SU-DHL-6 (cell line): ENCODE results near the gene FBN1.

Experiments used
- H2AFZ ChIP-seq: fragments of 200-600 bp; sonication (generic); 2 replicates; pipeline ENCODE4 v1.6.1; 2014; ENCODE audit warnings: low read depth, mild to moderate bottlenecking, moderate library complexity, mixed read lengths, antibody characterized with exemption, low read length; ENCODE audit not compliant: severe bottlenecking
- H3F3A ChIP-seq: fragments of 200-600 bp; shearing (Covaris generic); 2 replicates; pipeline ENCODE4 v1.6.0; 2016; ENCODE audit warnings: antibody characterized with exemption, mild to moderate bottlenecking; ENCODE audit not compliant: insufficient read depth
- H3K27ac ChIP-seq: fragments of 200-600 bp; sonication (generic); 2 replicates; pipeline ENCODE4 v1.5.1; 2016; ENCODE audit warnings: low read depth, mild to moderate bottlenecking, low read length, moderate library complexity, mixed read lengths
- H3K27me3 ChIP-seq: fragments of 200-600 bp; sonication (generic), shearing (Covaris generic); 2 replicates; pipeline ENCODE4 v1.6.0; 2014; ENCODE audit warnings: mild to moderate bottlenecking, low read length
- H3K36me3 ChIP-seq: fragments of 200-600 bp; sonication (generic); 2 replicates; pipeline ENCODE4 v1.6.1; 2014; ENCODE audit warnings: mild to moderate bottlenecking, low read length, mixed read lengths
- H3K4me2 ChIP-seq: fragments of 300-600, 200-600 bp; shearing (Covaris generic), sonication (generic); 2 replicates; pipeline ENCODE4 v1.6.0; 2014; ENCODE audit warnings: low read length, low read depth, mild to moderate bottlenecking; ENCODE audit not compliant: poor library complexity, severe bottlenecking
- H3K4me3 ChIP-seq: fragments of 200-600 bp; sonication (generic); 2 replicates; pipeline ENCODE4 v1.5.1; 2014; ENCODE audit warnings: antibody characterized with exemption, low read length, mild to moderate bottlenecking, mixed read lengths; ENCODE audit not compliant: insufficient read depth, poor library complexity, severe bottlenecking
- H3K79me2 ChIP-seq: fragments of 200-600 bp; sonication (generic); 2 replicates; pipeline ENCODE4 v1.6.1; 2014; ENCODE audit warnings: mild to moderate bottlenecking, low read length, moderate library complexity; ENCODE audit not compliant: insufficient read depth
- H3K9ac ChIP-seq: fragments of 200-600 bp; sonication (generic); 2 replicates; pipeline ENCODE4 v1.7.0; 2014; ENCODE audit warnings: mild to moderate bottlenecking, low read length
- H3K9me2 ChIP-seq: fragments of 200-600 bp; sonication (generic); replicated peaks from 2 replicates; pipeline ENCODE4 v1.6.1; 2014; ENCODE audit warnings: low read length; ENCODE audit not compliant: insufficient read depth
- H3K9me3 ChIP-seq: fragments of 200-600 bp; sonication (generic); 2 replicates; pipeline ENCODE4 v1.6.1; 2014; ENCODE audit warnings: low read length, mixed read lengths; ENCODE audit not compliant: insufficient read depth
- H4K20me1 ChIP-seq: fragments of 200-600 bp; sonication (generic); 2 replicates; pipeline ENCODE4 v1.6.1; 2014; ENCODE audit warnings: low read depth, mild to moderate bottlenecking, antibody characterized with exemption, low read length, moderate library complexity, mixed read lengths
- EZH2phosphoT487 ChIP-seq: fragments of 200-600 bp; sonication (generic), shearing (Covaris generic); conservative IDR thresholded peaks from 2 replicates; pipeline ENCODE4 v1.6.1; 2018; ENCODE audit warnings: mild to moderate bottlenecking, antibody characterized with exemption, low read length, moderate library complexity, mixed read lengths
- TF ChIP-seq, protein P1 (sequence below): fragments of 200-600 bp; sonication (generic); IDR thresholded peaks from one replicate; pipeline ENCODE4 v1.5.1; 2017; ENCODE audit warnings: antibody characterized with exemption, mild to moderate bottlenecking, low read length, moderate library complexity; ENCODE audit not compliant: insufficient read depth, poor library complexity, severe bottlenecking

Gene FBN1

DNA sequence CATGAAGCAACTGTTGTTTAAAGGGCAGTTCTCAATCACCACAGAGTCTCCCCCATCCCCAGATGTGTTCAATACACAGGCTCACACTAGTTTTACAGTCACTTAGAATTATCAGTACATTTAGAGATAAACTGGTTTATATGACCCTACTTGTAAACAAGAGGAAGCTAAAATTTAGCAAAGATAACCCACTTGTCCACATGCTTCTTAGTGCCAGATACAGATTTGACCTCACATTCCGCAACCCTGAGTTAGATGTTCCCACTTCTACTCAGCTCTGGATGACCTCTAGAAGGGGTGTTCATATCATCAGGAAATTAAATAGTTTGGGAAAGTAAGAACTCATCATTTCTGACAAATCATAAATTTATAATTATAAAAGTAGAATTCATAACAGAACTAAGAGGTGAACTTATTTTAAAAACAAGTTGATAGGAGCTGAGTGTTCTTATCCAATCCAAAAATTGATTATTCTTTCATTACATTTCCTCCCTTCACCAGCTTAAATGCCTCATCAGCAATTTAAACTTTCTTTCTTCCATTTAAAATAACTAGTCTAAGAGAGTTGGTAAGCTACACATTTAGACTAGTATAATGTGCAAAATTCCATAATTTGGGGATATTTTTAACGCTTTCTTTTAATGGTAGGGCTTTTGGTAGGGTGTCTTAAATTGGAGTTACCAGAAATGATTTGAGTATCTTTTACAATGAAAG lies 131.2 kb downstream of the FBN1 start:
- no peaks in the 10 kb centered on the region for H3K36me3 ChIP-seq
- no peak overlapping the region for H3K9ac ChIP-seq
- H3K79me2 ChIP-seq: no peaks in the 10 kb centered on the region
- H3K4me3 ChIP-seq: no peak overlapping the region
- H3K4me2 ChIP-seq: no peak overlapping the region
- H3K9me2 ChIP-seq: no peaks in the 10 kb centered on the region
- H3K27me3 ChIP-seq: no peaks in the 10 kb centered on the region
- no peaks in the 10 kb centered on the region for H4K20me1 ChIP-seq
- TF ChIP-seq EZH2phosphoT487: no peak
- TF ChIP-seq, protein P1, sequence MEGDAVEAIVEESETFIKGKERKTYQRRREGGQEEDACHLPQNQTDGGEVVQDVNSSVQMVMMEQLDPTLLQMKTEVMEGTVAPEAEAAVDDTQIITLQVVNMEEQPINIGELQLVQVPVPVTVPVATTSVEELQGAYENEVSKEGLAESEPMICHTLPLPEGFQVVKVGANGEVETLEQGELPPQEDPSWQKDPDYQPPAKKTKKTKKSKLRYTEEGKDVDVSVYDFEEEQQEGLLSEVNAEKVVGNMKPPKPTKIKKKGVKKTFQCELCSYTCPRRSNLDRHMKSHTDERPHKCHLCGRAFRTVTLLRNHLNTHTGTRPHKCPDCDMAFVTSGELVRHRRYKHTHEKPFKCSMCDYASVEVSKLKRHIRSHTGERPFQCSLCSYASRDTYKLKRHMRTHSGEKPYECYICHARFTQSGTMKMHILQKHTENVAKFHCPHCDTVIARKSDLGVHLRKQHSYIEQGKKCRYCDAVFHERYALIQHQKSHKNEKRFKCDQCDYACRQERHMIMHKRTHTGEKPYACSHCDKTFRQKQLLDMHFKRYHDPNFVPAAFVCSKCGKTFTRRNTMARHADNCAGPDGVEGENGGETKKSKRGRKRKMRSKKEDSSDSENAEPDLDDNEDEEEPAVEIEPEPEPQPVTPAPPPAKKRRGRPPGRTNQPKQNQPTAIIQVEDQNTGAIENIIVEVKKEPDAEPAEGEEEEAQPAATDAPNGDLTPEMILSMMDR: no peak
- no peaks in the 10 kb centered on the region for H3F3A ChIP-seq
- no peaks in the 10 kb centered on the region for H3K9me3 ChIP-seq
- no peak overlapping the region for H2AFZ ChIP-seq
- no peak overlapping the region for H3K27ac ChIP-seq

DNA sequence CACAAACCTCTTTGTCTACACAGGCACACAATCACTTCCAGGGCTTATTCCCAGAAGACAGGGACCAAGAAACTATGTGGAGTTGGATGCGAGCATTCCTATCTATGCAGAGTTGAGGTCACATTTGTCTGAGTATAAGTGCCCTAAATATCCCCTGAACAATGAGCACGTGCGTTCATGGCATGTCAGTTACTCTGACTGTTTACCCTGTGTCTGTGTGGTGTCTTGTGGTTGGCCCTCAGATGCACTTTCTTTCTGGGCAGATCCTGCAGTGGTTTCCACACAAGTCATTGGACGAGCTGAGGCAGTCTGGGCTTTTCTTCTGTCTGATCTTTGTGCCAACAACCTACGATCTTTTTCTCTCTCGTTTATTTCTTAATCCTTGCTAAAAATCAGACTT lies 134.5 kb downstream of the FBN1 start:
- no peaks in the 10 kb centered on the region for H4K20me1 ChIP-seq
- H3F3A ChIP-seq: no peaks in the 10 kb centered on the region
- no peaks in the 10 kb centered on the region for H3K9me3 ChIP-seq
- H3K4me2 ChIP-seq: no peak overlapping the region
- no peaks in the 10 kb centered on the region for H3K36me3 ChIP-seq
- H3K4me3 ChIP-seq: no peak overlapping the region
- no peaks in the 10 kb centered on the region for H3K9me2 ChIP-seq
- no peak overlapping the region for H2AFZ ChIP-seq
- no peaks in the 10 kb centered on the region for H3K27me3 ChIP-seq
- no peak for TF ChIP-seq EZH2phosphoT487
- TF ChIP-seq, protein P1: no peak
- H3K79me2 ChIP-seq: no peaks in the 10 kb centered on the region
- no peak overlapping the region for H3K27ac ChIP-seq
- no peak overlapping the region for H3K9ac ChIP-seq

DNA sequence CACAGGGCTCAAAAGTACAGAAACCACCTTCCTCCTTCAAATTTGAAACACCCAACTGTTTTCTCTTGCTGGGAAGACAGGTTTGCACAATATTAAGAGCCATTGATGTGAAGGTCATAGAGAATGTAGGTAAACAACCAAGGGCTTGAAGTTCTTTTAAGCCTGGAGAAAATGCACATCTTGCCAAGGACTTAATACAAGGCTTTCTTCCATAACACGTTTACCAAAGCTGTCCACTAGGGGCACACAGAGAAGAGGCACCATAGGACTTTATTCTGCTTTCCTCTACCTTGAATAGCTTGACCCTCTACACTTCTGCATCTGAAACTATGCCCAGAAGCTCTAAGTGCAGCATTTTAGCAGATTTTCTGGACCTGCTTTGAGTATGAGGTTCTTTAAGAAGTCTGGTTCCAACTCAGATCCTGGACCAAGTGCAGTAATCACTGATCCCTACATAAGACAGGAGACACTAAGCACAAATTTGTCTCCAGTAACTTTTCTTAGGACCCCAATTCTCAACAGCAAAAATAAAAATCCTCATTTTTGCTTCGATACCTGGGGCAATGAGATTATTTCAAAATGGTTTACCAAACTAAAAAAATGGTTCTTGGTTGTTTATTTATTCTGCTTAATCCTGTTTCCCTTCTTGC lies 138.0 kb downstream of the FBN1 start:
- Histone ChIP-seq H3K27me3 (no peaks in the 10 kb centered on the region), H3F3A (no peaks in the 10 kb centered on the region), H3K36me3 (no peaks in the 10 kb centered on the region), H3K9me3 (no peaks in the 10 kb centered on the region), H4K20me1 (no peaks in the 10 kb centered on the region), H3K9me2 (no peaks in the 10 kb centered on the region), H3K9ac (no peak overlapping the region), H3K4me2 (no peak overlapping the region), H3K27ac (no peak overlapping the region), H2AFZ (no peak overlapping the region), H3K79me2 (no peaks in the 10 kb centered on the region), H3K4me3 (no peak overlapping the region)
- no peak for TF ChIP-seq EZH2phosphoT487
- TF ChIP-seq, protein P1: peak; percentile 53
